ENCODE results near the gene NECTIN2.
A peak's percentile ranks its signal among the peaks of the same experiment; 100 is the strongest.
"Not testable (repeated sequence)": the region's sequence is repeated elsewhere in the genome, so short reads cannot be mapped to it uniquely, and the experiment has no call there.

Gene NECTIN2

GRCh38 chr19:44926245-44927077 is 80.4 kb downstream of the NECTIN2 start:
- H3K4me3 ChIP-seq (ENCODE audit: low read depth, low read length); DNase-seq (ENCODE audit: low read depth): not testable (repeated sequence)

- peak; percentile 70 for DNase-seq (ENCODE audit: low read depth)
- no peak overlapping the region for H3K4me3 ChIP-seq (ENCODE audit: low read depth, low read length)
Observed at GRCh38 chr19:44927746-44928145, 81.6 kb downstream of the NECTIN2 start.

DNA sequence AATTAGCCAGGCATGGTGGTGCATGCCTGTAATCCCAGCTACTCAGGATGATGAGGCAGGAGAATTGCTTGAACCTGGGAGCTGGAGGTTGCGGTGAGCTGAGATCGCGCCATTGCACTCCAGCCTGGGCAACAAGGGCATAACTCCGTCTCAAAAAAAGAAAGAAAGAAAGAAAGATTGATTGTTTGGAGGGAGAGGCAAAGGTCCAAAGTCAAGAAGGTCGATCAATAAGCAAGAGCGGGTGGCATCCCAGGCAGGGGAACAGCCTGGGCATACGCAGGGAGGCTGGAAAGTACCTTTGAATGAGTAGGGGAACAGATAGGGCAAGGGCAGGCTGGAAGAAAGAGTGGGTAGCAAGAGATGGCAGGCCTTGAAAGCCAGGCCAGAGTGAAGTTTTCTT is 84.0 kb downstream of the NECTIN2 start:
- no peak for DNase-seq (ENCODE audit: low read depth)
- H3K4me3 ChIP-seq (ENCODE audit: low read depth, low read length) = no peak overlapping the region

GRCh38 chr19:44931541-44931940 is 85.4 kb downstream of the NECTIN2 start:
- H3K4me3 ChIP-seq (ENCODE audit: low read depth, low read length) = no peak overlapping the region
- DNase-seq (ENCODE audit: low read depth) = no peak
